Measurements from ENCODE around the gene ABLIM2.

DNA sequence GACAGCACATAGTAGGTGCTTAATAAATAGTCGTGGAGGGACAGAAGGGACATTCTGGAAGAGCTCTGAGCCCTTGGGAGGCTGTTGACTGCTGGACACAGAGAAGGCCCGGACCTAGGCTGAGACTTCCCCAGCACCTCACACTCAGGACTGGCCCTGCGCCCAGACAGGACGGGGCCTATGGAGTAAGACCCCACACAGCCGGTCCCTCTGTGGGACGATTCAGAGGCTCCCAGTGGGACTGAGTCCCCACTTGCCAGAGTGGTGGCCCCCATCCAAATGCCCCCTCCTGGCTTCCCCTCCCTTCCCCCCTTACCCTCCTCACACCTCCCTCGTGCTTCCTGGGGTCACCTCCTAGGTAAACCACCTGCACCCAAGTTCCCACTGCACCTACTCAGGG, 8.9 kb downstream of the ABLIM2 start:
- TF ChIP-seq CTCF (conservative IDR thresholded peaks at IDR 0.05 in 1 of 2, IDR thresholded peaks at IDR 0.05 in 1 of 2; ENCODE audit: extremely low read depth in 1 of 2, insufficient read depth in 1 of 2, low read depth in 1 of 2, low read length in 2 of 2) (no peak), EZH2 (IDR thresholded peaks at IDR 0.05; ENCODE audit: borderline replicate concordance, low read length) (no peak)

Data from mammary epithelial cell (primary cell).